Fibroblast of villous mesenchyme (primary cell): Measurements from ENCODE around the gene CFDP1. TPM values are rescaled to one million over a fixed set of nuclear protein-coding genes. Genes with fewer than 3 reads are reported as not detected.
A peak's percentile ranks its signal among the peaks of the same experiment; 100 is the strongest.

ENCODE experiments used
- DNase-seq: peaks from one replicate; pipeline ENCODE4 v3.0.0-alpha.2; 2010; ENCODE audit warnings: low read depth
- H3K4me3 ChIP-seq: 2 replicates; pipeline ENCODE4 v1.5.1; 2011; ENCODE audit warnings: low read depth, mild to moderate bottlenecking, low read length
- CTCF ChIP-seq: IDR thresholded peaks from 2 replicates; pipeline ENCODE4 v1.5.1; 2012; ENCODE audit warnings: low read depth, mild to moderate bottlenecking, low read length; ENCODE audit not compliant: insufficient read depth
- total RNA-seq: library from RNA; depleted of rRNA; stranded (reverse); fragments of >200 nt; gene quantifications from 2 replicates; pipeline ENCODE4 v1.2.3, GENCODE V29; 2012

The CFDP1 gene
- total RNA-seq, 1 donor, result 39.7 TPM

GRCh38 chr16:75390926-75391653 is 42.2 kb downstream of the CFDP1 start:
- no peak overlapping the region for H3K4me3 ChIP-seq
- TF ChIP-seq CTCF, result no peak
- DNase-seq, result no peak

DNA sequence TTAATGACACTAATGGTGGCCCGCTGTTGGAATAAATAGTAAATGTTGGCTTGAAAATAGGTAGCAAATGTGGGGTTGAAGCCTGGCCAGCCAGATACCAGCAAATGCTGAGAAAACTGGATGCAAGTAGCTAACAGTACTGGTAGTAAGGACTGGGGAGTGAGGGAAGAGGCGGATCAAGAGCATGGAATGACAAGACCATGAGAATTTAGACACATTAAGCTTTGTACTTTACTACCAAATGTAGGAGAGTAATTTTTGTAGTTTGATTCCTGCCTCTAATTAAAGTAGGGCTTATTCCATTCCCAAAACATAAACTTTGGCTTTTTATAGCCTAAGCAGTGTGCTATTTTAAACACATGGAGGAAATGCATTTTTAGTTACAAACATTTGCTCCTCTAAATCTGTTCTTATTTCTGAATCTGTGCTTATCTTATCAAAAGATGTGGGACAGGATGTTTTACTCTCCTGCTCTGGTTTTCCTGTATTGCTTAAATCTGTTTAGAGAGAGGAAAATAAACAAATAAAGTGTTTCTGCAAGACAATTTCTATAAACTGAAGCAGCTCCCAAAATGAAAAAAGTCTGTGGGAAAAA is 44.1 kb downstream of the CFDP1 start:
- H3K4me3 ChIP-seq, result no peak overlapping the region
- DNase-seq, result peak; percentile 77
- no peak for TF ChIP-seq CTCF

- no peak for DNase-seq
- no peak overlapping the region for H3K4me3 ChIP-seq
- no peak for TF ChIP-seq CTCF
Observed at GRCh38 chr16:75387951-75388350, 45.4 kb downstream of the CFDP1 start.

DNA sequence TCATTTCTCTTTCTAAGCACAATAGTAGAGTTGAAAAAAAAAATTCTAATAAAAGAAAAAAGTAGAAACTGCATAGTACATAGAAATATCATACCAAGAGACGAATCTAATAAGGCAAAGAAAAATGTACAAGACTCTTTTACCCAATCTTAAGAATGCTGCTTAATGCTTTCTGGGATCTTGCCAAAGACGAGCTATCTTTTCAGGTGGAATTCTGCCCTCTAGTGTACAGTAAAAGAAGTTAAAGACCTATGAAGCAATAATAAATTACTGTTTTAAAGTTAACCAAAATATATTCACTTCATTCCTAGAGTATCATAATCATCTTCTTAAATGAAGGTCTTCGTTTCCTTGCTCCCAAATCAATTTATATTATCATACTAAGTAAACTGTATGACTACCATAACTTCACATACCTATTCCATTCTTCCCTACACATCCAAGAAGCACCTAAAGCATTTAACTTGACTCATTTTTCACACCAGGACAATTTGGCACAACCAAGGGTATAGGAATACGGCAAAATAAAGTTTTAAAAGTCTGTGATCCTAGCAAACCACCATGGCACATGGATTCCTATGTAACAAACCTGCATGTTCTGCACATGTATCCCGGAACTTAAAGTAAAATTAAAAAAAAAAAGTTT is 47.7 kb downstream of the CFDP1 start:
- TF ChIP-seq CTCF, result peak; percentile 55
- peak; percentile 93 for DNase-seq
- no peak overlapping the region for H3K4me3 ChIP-seq

- H3K4me3 ChIP-seq, result no peak overlapping the region
- TF ChIP-seq CTCF, result no peak
- no peak for DNase-seq
Observed at GRCh38 chr16:75383141-75383540, 50.2 kb downstream of the CFDP1 start.

GRCh38 chr16:75382611-75383010 is 50.7 kb downstream of the CFDP1 start:
- TF ChIP-seq CTCF, result no peak
- no peak for DNase-seq
- no peak overlapping the region for H3K4me3 ChIP-seq
